SU-DHL-6 (cell line): Measurements from ENCODE around the gene PTBP3.
"Not testable (repeated sequence)": the region's sequence is repeated elsewhere in the genome, so short reads cannot be mapped to it uniquely, and the experiment has no call there.

Experiments used
- EZH2phosphoT487 ChIP-seq: fragments of 200-600 bp; sonication (generic), shearing (Covaris generic); conservative IDR thresholded peaks from 2 replicates; pipeline ENCODE4 v1.6.1; 2018; ENCODE audit warnings: mild to moderate bottlenecking, antibody characterized with exemption, low read length, moderate library complexity, mixed read lengths
- TF ChIP-seq, protein P1 (sequence below): fragments of 200-600 bp; sonication (generic); IDR thresholded peaks from one replicate; pipeline ENCODE4 v1.5.1; 2017; ENCODE audit warnings: antibody characterized with exemption, mild to moderate bottlenecking, low read length, moderate library complexity; ENCODE audit not compliant: insufficient read depth, poor library complexity, severe bottlenecking

DNA sequence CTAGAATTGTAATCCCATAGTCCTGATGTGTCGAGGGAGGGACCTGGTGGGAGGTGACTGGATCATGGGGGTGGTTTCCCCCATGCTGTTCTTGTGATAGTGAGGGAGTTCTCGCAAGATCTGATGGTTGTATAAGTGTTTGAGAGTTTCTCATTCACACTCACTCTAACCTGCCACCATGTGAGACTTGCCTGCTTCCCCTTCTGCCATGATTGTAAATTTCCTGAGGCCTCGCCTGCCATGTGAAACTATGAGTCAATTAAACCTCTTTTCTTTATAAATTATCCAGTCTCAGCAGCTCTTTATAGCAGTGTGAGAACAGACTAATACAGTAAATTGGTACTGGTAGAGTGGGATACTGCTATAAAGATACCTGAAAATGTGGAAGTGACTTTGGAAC lies 50.6 kb downstream of the PTBP3 start:
- TF ChIP-seq, protein P1, sequence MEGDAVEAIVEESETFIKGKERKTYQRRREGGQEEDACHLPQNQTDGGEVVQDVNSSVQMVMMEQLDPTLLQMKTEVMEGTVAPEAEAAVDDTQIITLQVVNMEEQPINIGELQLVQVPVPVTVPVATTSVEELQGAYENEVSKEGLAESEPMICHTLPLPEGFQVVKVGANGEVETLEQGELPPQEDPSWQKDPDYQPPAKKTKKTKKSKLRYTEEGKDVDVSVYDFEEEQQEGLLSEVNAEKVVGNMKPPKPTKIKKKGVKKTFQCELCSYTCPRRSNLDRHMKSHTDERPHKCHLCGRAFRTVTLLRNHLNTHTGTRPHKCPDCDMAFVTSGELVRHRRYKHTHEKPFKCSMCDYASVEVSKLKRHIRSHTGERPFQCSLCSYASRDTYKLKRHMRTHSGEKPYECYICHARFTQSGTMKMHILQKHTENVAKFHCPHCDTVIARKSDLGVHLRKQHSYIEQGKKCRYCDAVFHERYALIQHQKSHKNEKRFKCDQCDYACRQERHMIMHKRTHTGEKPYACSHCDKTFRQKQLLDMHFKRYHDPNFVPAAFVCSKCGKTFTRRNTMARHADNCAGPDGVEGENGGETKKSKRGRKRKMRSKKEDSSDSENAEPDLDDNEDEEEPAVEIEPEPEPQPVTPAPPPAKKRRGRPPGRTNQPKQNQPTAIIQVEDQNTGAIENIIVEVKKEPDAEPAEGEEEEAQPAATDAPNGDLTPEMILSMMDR = not testable (repeated sequence)
- not testable (repeated sequence) for TF ChIP-seq EZH2phosphoT487
